ENCODE data around the gene FLNC.

Gene FLNC

GRCh38 chr7:128847721-128848211 is 17.6 kb downstream of the FLNC start:
- Histone ChIP-seq H2AFZ (ENCODE audit: low read length) (no peak overlapping the region), H3K4me2 (ENCODE audit: low read depth, low read length, poor library complexity, severe bottlenecking) (no peak overlapping the region), H3K27me3 (ENCODE audit: insufficient read depth, low read length, poor library complexity, severe bottlenecking) (no peaks in the 10 kb centered on the region), H3F3A (ENCODE audit: low read depth) (no peaks in the 10 kb centered on the region), H3K36me3 (ENCODE audit: insufficient read depth, low read length) (no peaks in the 10 kb centered on the region), H4K20me1 (ENCODE audit: insufficient read depth, low read length, poor library complexity, severe bottlenecking) (no peaks in the 10 kb centered on the region), H3K4me3 (ENCODE audit: low read length, poor library complexity, severe bottlenecking) (no peak overlapping the region), H3K9ac (ENCODE audit: low read depth, low read length, poor library complexity, severe bottlenecking) (no peak overlapping the region), H3K79me2 (ENCODE audit: insufficient read depth, low read length) (no peaks in the 10 kb centered on the region), H3K9me3 (ENCODE audit: insufficient read depth, low read depth, low read length) (no peaks in the 10 kb centered on the region), H3K9me2 (replicated peaks; ENCODE audit: low read depth, low read length) (no peaks in the 10 kb centered on the region), H3K4me1 (ENCODE audit: insufficient read depth, low read length, poor library complexity, severe bottlenecking) (no peaks in the 10 kb centered on the region)
- TF ChIP-seq CTCF (conservative IDR thresholded peaks at IDR 0.05; ENCODE audit: low read length) (no peak), EZH2phosphoT487 (IDR thresholded peaks at IDR 0.05; ENCODE audit: borderline replicate concordance) (no peak)

- Histone ChIP-seq H3K9me2 (replicated peaks; ENCODE audit: low read depth, low read length) (no peaks in the 10 kb centered on the region), H3K9me3 (ENCODE audit: insufficient read depth, low read depth, low read length) (no peaks in the 10 kb centered on the region), H4K20me1 (ENCODE audit: insufficient read depth, low read length, poor library complexity, severe bottlenecking) (no peaks in the 10 kb centered on the region), H3K9ac (ENCODE audit: low read depth, low read length, poor library complexity, severe bottlenecking) (no peak overlapping the region), H2AFZ (ENCODE audit: low read length) (no peak overlapping the region), H3K4me2 (ENCODE audit: low read depth, low read length, poor library complexity, severe bottlenecking) (no peak overlapping the region), H3K4me1 (ENCODE audit: insufficient read depth, low read length, poor library complexity, severe bottlenecking) (no peaks in the 10 kb centered on the region), H3F3A (ENCODE audit: low read depth) (no peaks in the 10 kb centered on the region), H3K79me2 (ENCODE audit: insufficient read depth, low read length) (no peaks in the 10 kb centered on the region), H3K27me3 (ENCODE audit: insufficient read depth, low read length, poor library complexity, severe bottlenecking) (no peaks in the 10 kb centered on the region), H3K36me3 (ENCODE audit: insufficient read depth, low read length) (no peaks in the 10 kb centered on the region), H3K4me3 (ENCODE audit: low read length, poor library complexity, severe bottlenecking) (no peak overlapping the region)
- TF ChIP-seq EZH2phosphoT487 (IDR thresholded peaks at IDR 0.05; ENCODE audit: borderline replicate concordance) (no peak), CTCF (conservative IDR thresholded peaks at IDR 0.05; ENCODE audit: low read length) (no peak)
Observed at GRCh38 chr7:128848289-128849155, 18.3 kb downstream of the FLNC start.

GRCh38 chr7:128849156-128849515 is 18.9 kb downstream of the FLNC start:
- Histone ChIP-seq H3K36me3 (ENCODE audit: insufficient read depth, low read length) (no peaks in the 10 kb centered on the region), H3K9ac (ENCODE audit: low read depth, low read length, poor library complexity, severe bottlenecking) (no peak overlapping the region)

More at GRCh38 chr7:128849156-128849515, 18.9 kb downstream of the FLNC start:
- Histone ChIP-seq H2AFZ (ENCODE audit: low read length) (no peak overlapping the region), H3K27me3 (ENCODE audit: insufficient read depth, low read length, poor library complexity, severe bottlenecking) (no peaks in the 10 kb centered on the region), H4K20me1 (ENCODE audit: insufficient read depth, low read length, poor library complexity, severe bottlenecking) (no peaks in the 10 kb centered on the region), H3K9me3 (ENCODE audit: insufficient read depth, low read depth, low read length) (no peaks in the 10 kb centered on the region), H3K79me2 (ENCODE audit: insufficient read depth, low read length) (no peaks in the 10 kb centered on the region), H3K4me1 (ENCODE audit: insufficient read depth, low read length, poor library complexity, severe bottlenecking) (no peaks in the 10 kb centered on the region), H3K9me2 (replicated peaks; ENCODE audit: low read depth, low read length) (no peaks in the 10 kb centered on the region), H3K4me3 (ENCODE audit: low read length, poor library complexity, severe bottlenecking) (no peak overlapping the region), H3F3A (ENCODE audit: low read depth) (no peaks in the 10 kb centered on the region), H3K4me2 (ENCODE audit: low read depth, low read length, poor library complexity, severe bottlenecking) (no peak overlapping the region)
- TF ChIP-seq CTCF (conservative IDR thresholded peaks at IDR 0.05; ENCODE audit: low read length) (no peak), EZH2phosphoT487 (IDR thresholded peaks at IDR 0.05; ENCODE audit: borderline replicate concordance) (no peak)
